GM21576 (cell line): ENCODE results near the gene TMEM220.

Experiments
- ATAC-seq: cut with Tn5 transposase; IDR thresholded peaks from one replicate; pipeline ENCODE4 v1.9.1; 2021; ENCODE audit warnings: mild to moderate bottlenecking, moderate library complexity; ENCODE audit not compliant: unreplicated experiment

Gene TMEM220

GRCh38 chr17:10729334-10730193 lies at the start of gene TMEM220:
TSS of gene TMEM220 (minus strand) at chr17:10730023. CDS start at chr17:10729851, 172 bp downstream.
- ATAC-seq = peak; percentile 61

GRCh38 chr17:10779609-10780008 lies 49.8 kb upstream of the TMEM220 start:
- no peak for ATAC-seq

- no peak for ATAC-seq
Observed at GRCh38 chr17:10777890-10778289, 48.1 kb upstream of the TMEM220 start.

GRCh38 chr17:10777131-10777807 lies 47.4 kb upstream of the TMEM220 start:
- ATAC-seq = no peak

- no peak for ATAC-seq
Observed at GRCh38 chr17:10776381-10776780, 46.6 kb upstream of the TMEM220 start.

GRCh38 chr17:10775740-10776356 lies 46.0 kb upstream of the TMEM220 start:
- no peak for ATAC-seq

- ATAC-seq = no peak
Observed at GRCh38 chr17:10775058-10775457, 45.2 kb upstream of the TMEM220 start.

GRCh38 chr17:10773391-10773790 lies 43.6 kb upstream of the TMEM220 start:
- ATAC-seq = no peak

- no peak for ATAC-seq
Observed at GRCh38 chr17:10772425-10773380, 42.9 kb upstream of the TMEM220 start.

- ATAC-seq = no peak
Observed at GRCh38 chr17:10771148-10771547, 41.3 kb upstream of the TMEM220 start.

GRCh38 chr17:10769840-10770239 lies 40.0 kb upstream of the TMEM220 start:
- ATAC-seq = no peak

GRCh38 chr17:10768750-10769251 lies 39.0 kb upstream of the TMEM220 start:
- no peak for ATAC-seq

GRCh38 chr17:10767232-10767631 lies 37.4 kb upstream of the TMEM220 start:
- ATAC-seq = no peak

GRCh38 chr17:10762037-10762436 lies 32.2 kb upstream of the TMEM220 start:
- no peak for ATAC-seq

- ATAC-seq = no peak
Observed at GRCh38 chr17:10761281-10761680, 31.5 kb upstream of the TMEM220 start.

GRCh38 chr17:10758062-10758461 lies 28.2 kb upstream of the TMEM220 start:
- ATAC-seq = no peak

GRCh38 chr17:10757647-10758046 lies 27.8 kb upstream of the TMEM220 start:
- no peak for ATAC-seq

- no peak for ATAC-seq
Observed at GRCh38 chr17:10757067-10757466, 27.2 kb upstream of the TMEM220 start.

GRCh38 chr17:10756619-10757018 lies 26.8 kb upstream of the TMEM220 start:
- no peak for ATAC-seq

- ATAC-seq = no peak
Observed at GRCh38 chr17:10756185-10756584, 26.4 kb upstream of the TMEM220 start.
